Neuronal stem cell (in vitro differentiated cells): ENCODE data around the gene XPR1.

Experiments used
- DNase-seq: peaks from one replicate; pipeline ENCODE4 v3.0.0-alpha.2; 2013; ENCODE audit warnings: low spot score
- H2AFZ ChIP-seq: one replicate; pipeline ENCODE4 v1.6.1; 2013; ENCODE audit warnings: mild to moderate bottlenecking, low read length, inconsistent platforms
- H2AK5ac ChIP-seq: 2 replicates; pipeline ENCODE4 v1.6.1; 2013; ENCODE audit warnings: low read depth, mild to moderate bottlenecking, inconsistent platforms, low read length, moderate library complexity, mixed read lengths
- H2BK120ac ChIP-seq: 2 replicates; pipeline ENCODE4 v1.6.1; 2013; ENCODE audit warnings: low read depth, mild to moderate bottlenecking, inconsistent platforms, low read length, moderate library complexity, mixed read lengths
- H2BK12ac ChIP-seq: one replicate; pipeline ENCODE4 v1.6.1; 2013; ENCODE audit warnings: low read length, inconsistent platforms
- H2BK15ac ChIP-seq: 2 replicates; pipeline ENCODE4 v1.6.1; 2013; ENCODE audit warnings: mild to moderate bottlenecking, low read length, inconsistent platforms, mixed read lengths
- H2BK5ac ChIP-seq: one replicate; pipeline ENCODE4 v1.6.1; 2013; ENCODE audit warnings: inconsistent platforms, mild to moderate bottlenecking, low read length, moderate library complexity
- H3K14ac ChIP-seq: one replicate; pipeline ENCODE4 v1.6.1; 2013; ENCODE audit warnings: low read length, inconsistent platforms
- H3K18ac ChIP-seq: 2 replicates; pipeline ENCODE4 v1.6.1; 2013; ENCODE audit warnings: low read length, inconsistent platforms
- H3K23ac ChIP-seq: 2 replicates; pipeline ENCODE4 v1.6.1; 2013; ENCODE audit warnings: low read depth, mild to moderate bottlenecking, mixed read lengths, low read length, inconsistent platforms; ENCODE audit not compliant: poor library complexity
- H3K27ac ChIP-seq: replicated peaks from 3 replicates; pipeline ENCODE4 v1.5.1; 2013; ENCODE audit warnings: low read length, inconsistent platforms
- H3K27me3 ChIP-seq, 3 experiments: 2 replicates each; pipeline ENCODE4 v1.6.1; 2013; ENCODE audit warnings: low read length in 3 of 3, mild to moderate bottlenecking in 2 of 3, inconsistent platforms in 1 of 3, low read depth in 1 of 3, mixed read lengths in 1 of 3, moderate library complexity in 1 of 3; ENCODE audit not compliant: control insufficient read depth in 3 of 3, insufficient read depth in 3 of 3
- H3K36me3 ChIP-seq, 2 donors: replicated peaks in 1 of 2; 2 replicates each; pipeline ENCODE4 v1.6.1; 2013; ENCODE audit warnings: low read length in 2 of 2; ENCODE audit not compliant: control insufficient read depth in 2 of 2, insufficient read depth in 2 of 2
- H3K4ac ChIP-seq: 2 replicates; pipeline ENCODE4 v1.6.1; 2013; ENCODE audit warnings: inconsistent platforms, mild to moderate bottlenecking, low read length, moderate library complexity
- H3K4me1 ChIP-seq, 2 donors: 1 replicate in 1 of 2; 2 replicates in 1 of 2; pipeline ENCODE4 v1.6.1; 2013; ENCODE audit warnings: low read length in 2 of 2, low read depth in 1 of 2; ENCODE audit not compliant: control insufficient read depth in 2 of 2, insufficient read depth in 1 of 2
- H3K4me2 ChIP-seq: one replicate; pipeline ENCODE4 v1.6.1; 2013; ENCODE audit warnings: mild to moderate bottlenecking, low read length, inconsistent platforms; ENCODE audit not compliant: insufficient read depth, poor library complexity, severe bottlenecking
- H3K4me3 ChIP-seq, 2 donors: 2 replicates each; pipeline ENCODE4 v1.5.1; 2013; ENCODE audit warnings: low read length in 2 of 2, mild to moderate bottlenecking in 2 of 2, inconsistent platforms in 1 of 2, moderate library complexity in 1 of 2
- H3K79me1 ChIP-seq: one replicate; pipeline ENCODE4 v1.6.1; 2013; ENCODE audit warnings: low read depth, mild to moderate bottlenecking, inconsistent platforms, low read length, moderate library complexity
- H3K9ac ChIP-seq: one replicate; pipeline ENCODE4 v1.6.1; 2013; ENCODE audit warnings: mild to moderate bottlenecking, low read depth, low read length, inconsistent platforms; ENCODE audit not compliant: poor library complexity
- H3K9me3 ChIP-seq, 2 donors: replicated peaks in 1 of 2; 2 replicates each; pipeline versions ENCODE3 to v1.6.1; 2013; ENCODE audit warnings: low read length in 2 of 2, mild to moderate bottlenecking in 2 of 2, inconsistent platforms in 1 of 2, low read depth in 1 of 2, mixed read lengths in 1 of 2, moderate library complexity in 1 of 2; ENCODE audit not compliant: control insufficient read depth in 2 of 2, insufficient read depth in 1 of 2
- H4K8ac ChIP-seq: one replicate; pipeline ENCODE4 v1.6.1; 2013; ENCODE audit warnings: low read depth, mild to moderate bottlenecking, inconsistent platforms, low read length, moderate library complexity
- H4K91ac ChIP-seq: one replicate; pipeline ENCODE4 v1.6.1; 2013; ENCODE audit warnings: low read length, low read depth, mild to moderate bottlenecking, inconsistent platforms; ENCODE audit not compliant: poor library complexity
- WGBS, 2 donors: extraction: QIAGEN DNeasy Blood & Tissue Kit; methylation state at CpG; one replicate each; pipeline ENCODE4 v1.1.7; 2013; ENCODE audit warnings: missing lambda C conversion rate in 2 of 2, mixed read lengths in 1 of 2; ENCODE audit not compliant: insufficient read length in 2 of 2, insufficient replicate concordance in 1 of 2; ENCODE audit errors: extremely low coverage in 2 of 2; 5-methylcytosine and 5-hydroxymethylcytosine counted together

Gene XPR1

DNA sequence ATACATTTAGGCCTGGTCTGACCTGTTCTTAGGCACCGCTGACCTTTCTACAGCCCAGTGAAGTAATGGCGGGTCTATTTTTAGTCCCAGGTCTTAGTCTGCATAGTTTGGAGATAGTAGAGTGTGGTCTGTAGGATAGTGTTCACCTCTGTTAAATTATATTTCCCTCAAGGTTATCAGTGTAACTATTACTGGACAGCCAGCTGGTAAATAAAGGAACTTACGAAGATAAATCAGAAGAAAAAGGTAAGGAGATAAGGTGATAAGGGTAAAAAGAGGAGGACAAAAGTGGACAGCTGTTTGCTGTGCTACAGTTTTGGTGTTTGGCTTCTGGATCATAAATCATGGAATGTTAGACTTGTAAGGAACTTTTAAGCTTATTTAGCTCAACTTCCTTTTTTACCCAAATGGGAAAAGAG is 8.7 kb downstream of the XPR1 start:
- Histone ChIP-seq H2AK5ac (no peak overlapping the region), H3K79me1 (peaks cover 2% of the 10 kb centered on the region), H4K91ac (no peak overlapping the region), H3K9ac (no peak overlapping the region), H3K4ac (no peak overlapping the region), H3K4me2 (no peak overlapping the region), H2BK12ac (no peak overlapping the region), H3K14ac (no peak overlapping the region), H3K27ac (no peak overlapping the region), H2BK5ac (no peak overlapping the region), H2BK120ac (no peak overlapping the region), H4K8ac (no peak overlapping the region), H3K18ac (no peak overlapping the region), H3K4me3 (no peak overlapping the region), H2BK15ac (no peak overlapping the region), H3K27me3 (no peaks in the 10 kb centered on the region), H3K4me1 (no peaks in the 10 kb centered on the region), H2AFZ (no peak overlapping the region), H3K36me3 (peaks cover 0 to 9% of the 10 kb centered on the region in 2 donors), H3K23ac (no peak overlapping the region), H3K9me3 (no peaks in the 10 kb centered on the region)
- WGBS, 2 donors = no CpG with 5 or more reads among the region's 3 CpGs
- DNase-seq = no peak

DNA sequence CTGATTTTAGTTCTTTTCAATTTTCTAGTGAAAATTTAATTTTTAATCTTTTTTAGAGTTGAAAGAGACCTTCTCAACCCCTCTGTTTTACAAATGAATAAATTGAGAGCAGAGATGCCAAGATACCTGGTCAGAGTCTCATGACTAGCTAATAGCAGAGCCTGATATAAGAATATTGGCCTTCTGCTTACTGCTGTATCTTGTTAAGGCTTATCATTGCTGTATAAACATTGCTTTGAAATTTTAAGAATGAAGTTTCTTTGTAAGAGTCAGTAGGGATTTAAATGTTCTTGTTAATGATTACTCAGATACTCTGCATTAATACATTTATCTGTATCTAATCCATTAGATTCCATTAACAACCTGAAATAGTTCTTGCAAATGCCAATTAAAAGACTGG is 9.8 kb downstream of the XPR1 start:
- H3K27ac ChIP-seq = no peak overlapping the region
- no peaks in the 10 kb centered on the region for H3K4me1 ChIP-seq
- H4K91ac ChIP-seq = no peak overlapping the region
- H4K8ac ChIP-seq = no peak overlapping the region
- H3K18ac ChIP-seq = no peak overlapping the region
- peaks cover 2% of the 10 kb centered on the region for H3K79me1 ChIP-seq
- H2BK120ac ChIP-seq = no peak overlapping the region
- H3K4me2 ChIP-seq = no peak overlapping the region
- no peak overlapping the region for H3K23ac ChIP-seq
- H3K4me3 ChIP-seq = no peak overlapping the region
- H3K14ac ChIP-seq = no peak overlapping the region
- no peak overlapping the region for H2AFZ ChIP-seq
- H2BK5ac ChIP-seq = no peak overlapping the region
- H3K9me3 ChIP-seq = peaks cover 0 to 7% of the 10 kb centered on the region in 2 donors
- H3K9ac ChIP-seq = no peak overlapping the region
- no peaks in the 10 kb centered on the region for H3K27me3 ChIP-seq
- no peak overlapping the region for H2AK5ac ChIP-seq
- peaks cover 0 to 18% of the 10 kb centered on the region in 2 donors for H3K36me3 ChIP-seq
- DNase-seq = no peak
- no peak overlapping the region for H2BK15ac ChIP-seq
- no peak overlapping the region for H2BK12ac ChIP-seq
- H3K4ac ChIP-seq = no peak overlapping the region

DNA sequence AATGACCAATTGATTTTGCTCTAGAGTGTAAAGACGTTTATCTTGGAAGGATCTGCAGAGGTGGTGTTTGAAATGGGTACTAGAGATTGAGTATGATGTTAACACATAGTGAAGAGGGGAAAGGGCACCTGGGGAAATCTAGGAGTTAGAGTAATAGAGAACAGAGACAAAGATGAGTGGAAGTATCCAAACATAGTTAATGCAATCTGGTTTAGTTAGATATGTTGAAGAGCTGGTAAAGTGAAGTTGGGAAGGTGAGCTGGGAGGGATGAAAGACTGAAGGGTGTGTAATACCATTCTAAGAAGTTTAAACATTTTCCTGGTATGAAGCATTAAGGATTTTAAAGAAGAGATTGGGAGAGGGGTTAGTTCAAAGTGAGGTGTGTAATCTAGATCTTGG is 11.0 kb downstream of the XPR1 start:
- no peak for DNase-seq
- Histone ChIP-seq H4K91ac (no peak overlapping the region), H3K14ac (no peak overlapping the region), H3K4me1 (no peaks in the 10 kb centered on the region), H4K8ac (no peak overlapping the region), H3K36me3 (peaks cover 0 to 22% of the 10 kb centered on the region in 2 donors), H3K27me3 (no peaks in the 10 kb centered on the region), H3K23ac (no peak overlapping the region), H2BK15ac (no peak overlapping the region), H2AK5ac (no peak overlapping the region), H2BK12ac (no peak overlapping the region), H3K18ac (no peak overlapping the region), H3K4me3 (no peak overlapping the region), H3K4me2 (no peak overlapping the region), H3K27ac (no peak overlapping the region), H3K9ac (no peak overlapping the region), H2BK120ac (no peak overlapping the region), H2AFZ (no peak overlapping the region), H3K79me1 (peaks cover 1% of the 10 kb centered on the region), H2BK5ac (no peak overlapping the region), H3K4ac (no peak overlapping the region), H3K9me3 (peaks cover 0 to 13% of the 10 kb centered on the region in 2 donors)
- WGBS, 2 donors = no CpG with 5 or more reads among the region's 1 CpG

DNA sequence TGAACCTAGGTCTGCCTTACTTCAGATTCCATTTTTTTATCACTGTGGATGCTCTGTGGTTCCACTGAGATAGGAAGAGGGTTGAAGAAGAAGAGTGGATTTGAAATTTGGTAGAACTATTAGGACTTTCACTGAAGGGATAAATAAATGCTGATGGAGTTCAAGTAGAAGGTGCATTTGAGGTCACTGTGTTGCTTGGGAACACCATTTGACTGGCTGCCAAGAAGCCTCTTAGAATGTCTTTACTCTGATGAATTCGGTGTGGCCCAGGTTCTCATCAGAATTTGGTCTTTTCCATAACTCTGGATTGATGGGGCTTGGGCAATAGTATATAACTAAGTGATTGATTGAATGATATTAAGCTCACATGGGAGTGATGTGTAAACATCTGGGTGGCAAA is 11.9 kb downstream of the XPR1 start:
- Histone ChIP-seq H2BK15ac (no peak overlapping the region), H2BK120ac (no peak overlapping the region), H3K18ac (no peak overlapping the region), H3K14ac (no peak overlapping the region), H3K36me3 (peaks cover 0 to 22% of the 10 kb centered on the region in 2 donors), H2AFZ (no peak overlapping the region), H3K27me3 (no peaks in the 10 kb centered on the region), H2AK5ac (no peak overlapping the region), H4K8ac (no peak overlapping the region), H3K4me3 (no peak overlapping the region), H3K23ac (no peak overlapping the region), H2BK5ac (no peak overlapping the region), H3K4me1 (no peaks in the 10 kb centered on the region), H3K9me3 (peaks cover 0 to 13% of the 10 kb centered on the region in 2 donors), H3K79me1 (peaks cover 1% of the 10 kb centered on the region), H4K91ac (no peak overlapping the region), H3K9ac (no peak overlapping the region), H2BK12ac (no peak overlapping the region), H3K4ac (no peak overlapping the region), H3K27ac (no peak overlapping the region), H3K4me2 (no peak overlapping the region)
- no peak for DNase-seq
- no CpG with 5 or more reads among the region's 1 CpG for WGBS, 2 donors
